Left lobe of liver (tissue), 2 donors: ENCODE measurements around the gene USH1C. TPM values are rescaled to one million over a fixed set of nuclear protein-coding genes. Genes with fewer than 3 reads are reported as not detected.
A peak's percentile ranks its signal among the peaks of the same experiment; 100 is the strongest.

Experiments used
- ATAC-seq: fragments of 200-7000 bp; cut with Tn5 transposase; one replicate; pipeline ENCODE4 v1.9.1; 2020; ENCODE audit warnings: mild to moderate bottlenecking, moderate library complexity
- DNase-seq: peaks from one replicate; pipeline ENCODE4 v3.0.0-alpha.2; 2020; ENCODE audit warnings: low spot score
- total RNA-seq: library from RNA; stranded (reverse); gene quantifications from one replicate; pipeline ENCODE4 v1.2.1, GENCODE V29; 2021
- donor health status: DM: no; HTN: no; CAD: no; lungs with moderate emphysema.
- donor health status: DM: no; HTN: yes; CAD: no.

USH1C gene
- total RNA-seq, 1 donor from 2014 or later, result 1.2 TPM

GRCh38 chr11:17508791-17509190, 35.4 kb downstream of the USH1C start:
- ATAC-seq (no peak), DNase-seq (no peak)

- DNase-seq (no peak), ATAC-seq (no peak)
Observed at GRCh38 chr11:17508306-17508705, 35.9 kb downstream of the USH1C start.

- DNase-seq (no peak), ATAC-seq (no peak)
Observed at GRCh38 chr11:17507773-17508172, 36.4 kb downstream of the USH1C start.

GRCh38 chr11:17506942-17507341, 37.3 kb downstream of the USH1C start:
- DNase-seq (no peak), ATAC-seq (no peak)

GRCh38 chr11:17506314-17506713, 37.9 kb downstream of the USH1C start:
- no peak for ATAC-seq
- no peak for DNase-seq

- no peak for ATAC-seq
- DNase-seq, result no peak
Observed at GRCh38 chr11:17505146-17505545, 39.1 kb downstream of the USH1C start.

GRCh38 chr11:17504330-17505107, 39.7 kb downstream of the USH1C start:
- peak; percentile 96 for ATAC-seq

GRCh38 chr11:17502630-17503029, 41.6 kb downstream of the USH1C start:
- DNase-seq (no peak), ATAC-seq (no peak)

More at GRCh38 chr11:17504330-17505107, 39.7 kb downstream of the USH1C start:
- DNase-seq, result peak; percentile 81

- DNase-seq (no peak), ATAC-seq (no peak)
Observed at GRCh38 chr11:17500673-17501072, 43.5 kb downstream of the USH1C start.

GRCh38 chr11:17498475-17498874, 45.7 kb downstream of the USH1C start:
- ATAC-seq (peak; percentile 28), DNase-seq (no peak)

- ATAC-seq, result peak; percentile 77
- DNase-seq, result no peak
Observed at GRCh38 chr11:17498058-17498457, 46.2 kb downstream of the USH1C start.

GRCh38 chr11:17496406-17496805, 47.8 kb downstream of the USH1C start:
- DNase-seq, result no peak
- ATAC-seq, result no peak

GRCh38 chr11:17494019-17494418, 50.2 kb downstream of the USH1C start:
- no peak for DNase-seq
- ATAC-seq, result no peak

- DNase-seq (no peak), ATAC-seq (no peak)
Observed at GRCh38 chr11:17490938-17491337, 53.3 kb downstream of the USH1C start.

GRCh38 chr11:17490232-17490631, 54.0 kb downstream of the USH1C start:
- DNase-seq, result no peak
- ATAC-seq, result no peak

GRCh38 chr11:17489751-17490150, 54.5 kb downstream of the USH1C start:
- ATAC-seq, result no peak
- no peak for DNase-seq

- ATAC-seq (no peak), DNase-seq (no peak)
Observed at GRCh38 chr11:17488563-17488962, 55.7 kb downstream of the USH1C start.

GRCh38 chr11:17486646-17487045, 57.6 kb downstream of the USH1C start:
- DNase-seq, result no peak
- no peak for ATAC-seq

- DNase-seq (no peak), ATAC-seq (no peak)
Observed at GRCh38 chr11:17483505-17483904, 60.7 kb downstream of the USH1C start.

GRCh38 chr11:17481905-17482304, 62.3 kb downstream of the USH1C start:
- ATAC-seq (peak; percentile 47), DNase-seq (no peak)

GRCh38 chr11:17479284-17480214, 64.7 kb downstream of the USH1C start:
- DNase-seq (no peak), ATAC-seq (peak; percentile 57)

GRCh38 chr11:17478070-17478469, 66.1 kb downstream of the USH1C start:
- DNase-seq (no peak), ATAC-seq (no peak)
